Fibroblast of the aortic adventitia (primary cell): ENCODE measurements around the gene AP1M2. TPM values are rescaled to one million over a fixed set of nuclear protein-coding genes. Genes with fewer than 3 reads are reported as not detected.
A peak's percentile ranks its signal among the peaks of the same experiment; 100 is the strongest.
"Not testable (repeated sequence)": the region's sequence is repeated elsewhere in the genome, so short reads cannot be mapped to it uniquely, and the experiment has no call there.

Source experiments
- DNase-seq: peaks from one replicate; pipeline ENCODE4 v3.0.0-alpha.2; 2010; ENCODE audit warnings: low read depth
- H3K4me3 ChIP-seq: 2 replicates; pipeline ENCODE4 v1.5.1; 2011; ENCODE audit warnings: low read depth, mild to moderate bottlenecking, control low read depth, low read length, moderate library complexity
- total RNA-seq: library from RNA; depleted of rRNA; stranded (reverse); fragments of >200 nt; gene quantifications from 2 replicates; pipeline ENCODE4 v1.2.3, GENCODE V29; 2012; ENCODE audit warnings: low replicate concordance
- TF ChIP-seq, protein P1 (sequence below): IDR thresholded peaks from 2 replicates; pipeline ENCODE4 v1.5.1; 2011; ENCODE audit warnings: mild to moderate bottlenecking, low read length, control low read depth, inconsistent platforms; ENCODE audit not compliant: insufficient read depth

Gene AP1M2
- total RNA-seq, 1 donor: not detected

DNA sequence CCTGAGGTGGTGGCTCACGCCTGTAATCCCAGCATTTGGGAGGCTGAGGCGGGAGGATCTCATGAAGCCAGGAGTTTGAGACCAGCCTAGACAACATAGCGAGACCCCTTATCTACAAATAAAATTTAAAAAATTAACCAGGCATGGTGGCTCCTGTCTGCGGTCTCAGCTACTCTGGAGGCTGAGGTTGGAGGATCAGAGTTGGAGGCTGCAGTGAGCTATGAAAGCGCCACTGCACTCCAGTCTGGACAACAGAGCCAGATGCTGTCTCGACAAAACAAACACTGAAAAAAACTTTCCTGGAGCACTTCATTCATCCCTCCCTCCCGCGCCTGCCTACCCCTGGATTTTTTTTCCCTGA lies 44.1 kb downstream of the AP1M2 start:
- TF ChIP-seq, protein P1, sequence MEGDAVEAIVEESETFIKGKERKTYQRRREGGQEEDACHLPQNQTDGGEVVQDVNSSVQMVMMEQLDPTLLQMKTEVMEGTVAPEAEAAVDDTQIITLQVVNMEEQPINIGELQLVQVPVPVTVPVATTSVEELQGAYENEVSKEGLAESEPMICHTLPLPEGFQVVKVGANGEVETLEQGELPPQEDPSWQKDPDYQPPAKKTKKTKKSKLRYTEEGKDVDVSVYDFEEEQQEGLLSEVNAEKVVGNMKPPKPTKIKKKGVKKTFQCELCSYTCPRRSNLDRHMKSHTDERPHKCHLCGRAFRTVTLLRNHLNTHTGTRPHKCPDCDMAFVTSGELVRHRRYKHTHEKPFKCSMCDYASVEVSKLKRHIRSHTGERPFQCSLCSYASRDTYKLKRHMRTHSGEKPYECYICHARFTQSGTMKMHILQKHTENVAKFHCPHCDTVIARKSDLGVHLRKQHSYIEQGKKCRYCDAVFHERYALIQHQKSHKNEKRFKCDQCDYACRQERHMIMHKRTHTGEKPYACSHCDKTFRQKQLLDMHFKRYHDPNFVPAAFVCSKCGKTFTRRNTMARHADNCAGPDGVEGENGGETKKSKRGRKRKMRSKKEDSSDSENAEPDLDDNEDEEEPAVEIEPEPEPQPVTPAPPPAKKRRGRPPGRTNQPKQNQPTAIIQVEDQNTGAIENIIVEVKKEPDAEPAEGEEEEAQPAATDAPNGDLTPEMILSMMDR: no peak
- no peak overlapping the region for H3K4me3 ChIP-seq
- no peak for DNase-seq

DNA sequence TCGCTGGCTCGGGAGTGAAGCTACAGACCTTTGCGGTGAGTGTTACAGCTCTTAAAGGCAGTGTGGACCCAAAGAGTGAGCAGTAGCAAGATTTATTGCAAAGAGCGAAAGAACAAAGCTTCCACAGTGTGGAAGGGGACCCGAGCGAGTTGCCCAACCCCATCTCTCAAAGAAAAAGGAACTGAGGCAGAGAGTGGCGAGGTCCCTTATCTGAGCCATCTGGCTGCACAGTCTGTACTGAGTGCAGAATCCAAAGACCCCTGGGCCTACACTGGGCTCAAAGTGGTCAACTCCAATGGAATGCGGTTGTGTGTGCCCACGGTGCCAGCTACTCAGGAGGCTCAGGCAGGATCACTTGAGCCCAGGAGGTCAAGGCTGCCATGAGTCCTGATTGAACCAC lies 48.1 kb downstream of the AP1M2 start:
- not testable (repeated sequence) for H3K4me3 ChIP-seq, DNase-seq

DNA sequence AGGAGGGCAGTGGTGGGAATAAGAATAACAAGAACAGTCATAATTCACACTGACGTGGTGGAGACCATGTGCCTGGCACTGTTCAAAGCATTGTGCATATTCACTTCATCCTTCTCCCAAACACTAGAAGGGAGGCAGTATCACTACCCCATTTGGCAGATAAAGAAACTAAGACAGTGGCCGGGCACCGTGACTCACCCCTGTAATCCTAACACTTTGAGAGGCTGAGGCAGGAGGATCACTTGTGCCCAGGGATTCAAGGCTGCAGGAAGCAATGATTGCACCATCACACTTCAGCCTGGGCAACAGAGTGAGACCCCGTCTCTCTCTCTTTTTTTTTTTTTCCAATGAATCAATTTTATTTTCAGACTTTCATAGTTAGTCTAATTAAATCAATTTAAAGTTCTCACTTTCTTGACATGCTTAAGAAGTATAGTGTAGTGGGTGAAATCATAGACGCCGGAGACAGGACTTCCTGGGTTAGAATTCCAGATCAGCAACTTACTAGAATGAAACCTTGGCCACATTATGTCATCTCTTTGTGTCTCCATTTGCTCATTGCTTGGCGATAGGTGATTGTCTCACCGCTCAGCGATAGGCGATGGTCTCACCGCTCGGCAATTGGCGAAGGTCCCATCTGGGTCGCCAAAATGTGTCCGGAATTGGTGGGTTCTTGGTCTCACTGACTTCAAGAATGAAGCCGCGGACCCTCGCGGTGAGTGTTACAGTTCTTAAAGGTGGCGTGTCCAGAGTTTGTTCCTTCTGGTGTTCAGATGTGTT lies 48.7 kb downstream of the AP1M2 start:
- TF ChIP-seq, protein P1: no peak
- no peak for DNase-seq
- no peak overlapping the region for H3K4me3 ChIP-seq

DNA sequence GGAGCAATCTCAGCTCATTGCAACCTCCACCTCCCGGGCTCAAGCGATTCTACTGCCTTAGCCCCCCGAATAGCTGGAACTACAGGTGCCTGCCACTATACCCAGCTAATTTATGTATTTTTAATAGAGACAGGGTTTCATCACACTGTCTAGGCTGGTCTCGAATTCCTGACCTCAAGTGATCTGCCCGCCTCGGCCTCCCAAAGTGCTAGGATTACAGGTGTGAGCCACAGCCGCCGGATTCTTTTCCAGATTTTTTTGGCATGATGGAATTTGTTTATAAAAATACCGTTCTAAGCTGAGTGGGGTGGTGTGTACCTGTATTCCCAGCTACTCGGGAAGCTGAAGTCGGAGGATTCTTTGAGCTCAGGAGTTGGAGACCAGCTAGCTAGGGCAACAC lies 49.4 kb downstream of the AP1M2 start:
- TF ChIP-seq, protein P1: no peak
- no peak for DNase-seq
- no peak overlapping the region for H3K4me3 ChIP-seq

DNA sequence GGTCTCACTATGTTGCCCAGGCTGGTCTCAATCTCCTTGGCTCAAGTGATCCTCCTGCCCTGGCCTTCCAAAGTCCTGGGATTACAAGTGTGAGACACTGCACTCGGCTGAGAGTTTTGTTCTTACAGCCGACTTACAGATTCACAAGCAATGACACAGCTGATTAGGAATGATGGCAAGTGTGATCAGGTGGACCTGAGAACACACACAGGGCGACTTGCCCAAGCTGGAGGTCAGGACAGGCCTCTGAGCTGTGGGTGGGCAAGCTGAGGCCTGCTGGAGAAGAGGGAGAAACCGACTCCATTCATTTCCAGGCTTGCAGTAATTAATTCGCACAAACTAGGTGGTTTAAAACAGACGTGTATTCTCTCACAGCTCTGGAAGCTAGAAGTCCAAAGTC lies 51.5 kb downstream of the AP1M2 start:
- no peak for DNase-seq
- TF ChIP-seq, protein P1: no peak
- no peak overlapping the region for H3K4me3 ChIP-seq

DNA sequence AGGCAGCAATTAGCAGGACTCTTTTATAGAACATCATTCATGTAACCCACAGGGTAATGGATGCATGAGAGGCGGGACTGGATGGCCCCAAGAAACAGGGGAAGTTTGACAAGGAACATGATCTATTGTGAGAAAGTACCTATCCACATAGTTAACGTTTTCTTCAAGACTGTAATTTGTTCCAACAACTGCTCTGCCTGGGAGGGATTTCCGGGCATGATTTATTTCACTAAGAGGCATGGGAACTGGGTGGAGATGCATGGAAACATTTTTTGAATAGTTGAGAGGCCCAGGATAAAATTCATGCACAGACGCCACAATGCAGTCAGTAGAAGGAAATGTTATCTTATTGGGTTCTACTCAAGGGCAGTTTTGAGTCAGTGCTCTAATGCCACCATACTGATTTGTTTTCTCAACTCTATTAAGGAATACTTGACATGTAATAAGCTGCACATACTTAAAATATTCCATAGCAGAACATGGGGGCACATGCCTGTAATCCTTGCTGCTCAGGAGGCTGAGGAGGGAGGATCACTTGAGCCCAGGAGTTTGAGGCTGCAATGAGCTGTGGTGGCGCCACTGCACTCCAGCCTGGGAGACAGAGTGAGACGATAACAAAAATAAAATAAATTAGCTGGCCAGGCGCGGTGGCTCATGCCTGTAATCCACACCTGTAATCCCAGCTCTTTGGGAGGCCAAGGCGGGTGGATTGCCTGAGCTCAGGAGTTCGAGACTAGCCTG lies 53.3 kb downstream of the AP1M2 start:
- TF ChIP-seq, protein P1: no peak
- no peak overlapping the region for H3K4me3 ChIP-seq
- peak; percentile 96 for DNase-seq

DNA sequence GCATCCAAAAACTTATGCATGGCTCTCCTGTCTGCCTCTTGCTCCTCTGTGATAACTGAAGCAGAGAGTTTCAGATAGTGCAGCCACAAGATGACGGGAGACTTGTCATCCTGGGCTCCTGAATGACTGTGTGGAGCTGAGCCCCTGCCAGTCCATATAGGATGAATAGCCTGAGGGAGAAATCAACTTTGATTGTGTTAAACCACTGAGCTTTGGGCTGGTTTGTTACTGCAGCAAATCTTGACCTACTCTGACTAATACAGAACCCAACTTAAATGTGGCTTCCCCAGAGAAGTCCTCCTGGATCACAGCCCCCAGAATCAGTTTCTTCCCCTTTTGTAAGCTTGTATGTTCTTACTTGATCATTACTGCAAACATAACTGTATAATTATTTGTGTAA lies 54.7 kb downstream of the AP1M2 start:
- no peak for DNase-seq
- TF ChIP-seq, protein P1: no peak
- no peak overlapping the region for H3K4me3 ChIP-seq

DNA sequence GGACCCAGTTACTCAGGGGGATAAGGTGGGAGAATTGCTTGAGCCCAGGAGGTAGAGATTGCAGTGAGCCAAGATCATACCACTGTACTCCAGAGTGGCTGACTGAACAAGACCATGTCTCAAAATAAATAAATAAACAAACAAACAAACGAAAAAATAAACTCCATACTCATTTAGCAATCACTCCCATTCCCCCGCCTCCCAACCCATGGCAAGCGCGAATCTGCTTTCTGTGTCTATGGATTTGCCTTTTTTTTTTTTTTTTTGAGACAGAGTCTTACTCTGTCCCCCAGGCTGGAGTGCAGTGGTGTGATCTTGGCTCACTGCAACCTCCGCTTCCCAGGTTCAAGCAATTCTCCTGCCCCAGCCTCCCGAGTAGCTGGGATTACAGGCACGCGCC lies 60.2 kb downstream of the AP1M2 start:
- H3K4me3 ChIP-seq, DNase-seq: not testable (repeated sequence)
